GM19193 (cell line): ENCODE data around the gene MSLN.

Experiments used
- POLR2A ChIP-seq: IDR thresholded peaks from 4 replicates; pipeline ENCODE4 v1.6.1; 2011; ENCODE audit not compliant: insufficient read depth, insufficient read length; ENCODE audit errors: extremely low read depth

Gene MSLN

GRCh38 chr16:760545-761343, at the start of gene MSLN:
TSS of gene MSLN (plus strand) at chr16:760734. CDS start at chr16:762681, 1,947 bp downstream.
- TF ChIP-seq POLR2A = no peak

GRCh38 chr16:711084-711483, 49.5 kb upstream of the MSLN start:
- TF ChIP-seq POLR2A = no peak

- no peak for TF ChIP-seq POLR2A
Measured at GRCh38 chr16:711548-712320, 48.8 kb upstream of the MSLN start.

- no peak for TF ChIP-seq POLR2A
Measured at GRCh38 chr16:714079-714478, 46.5 kb upstream of the MSLN start.

- TF ChIP-seq POLR2A = no peak
Measured at GRCh38 chr16:714558-715476, 45.7 kb upstream of the MSLN start, which contains the start of gene METRN. TSS of gene METRN (plus strand) at chr16:715118. CDS start at chr16:715290, 172 bp downstream.

- TF ChIP-seq POLR2A = no peak
Measured at GRCh38 chr16:715477-716199, 44.9 kb upstream of the MSLN start.

- no peak for TF ChIP-seq POLR2A
Measured at GRCh38 chr16:716200-716568, 44.4 kb upstream of the MSLN start.

GRCh38 chr16:716768-717325, 43.7 kb upstream of the MSLN start:
- no peak for TF ChIP-seq POLR2A

- TF ChIP-seq POLR2A = no peak
Measured at GRCh38 chr16:717450-718245, 42.9 kb upstream of the MSLN start.

- peak; percentile 30 for TF ChIP-seq POLR2A
Measured at GRCh38 chr16:718389-718788, 42.1 kb upstream of the MSLN start.

- no peak for TF ChIP-seq POLR2A
Measured at GRCh38 chr16:718922-719321, 41.6 kb upstream of the MSLN start.

GRCh38 chr16:719815-720446, 40.6 kb upstream of the MSLN start:
- TF ChIP-seq POLR2A = no peak

- no peak for TF ChIP-seq POLR2A
Measured at GRCh38 chr16:720447-720989, 40.0 kb upstream of the MSLN start.
